Activated gamma-delta T cell treated with Interleukin-2 at 50 U/mL for 16 hours (primary cell): ENCODE results near the gene BRSK2.
"Not testable (repeated sequence)": the region's sequence is repeated elsewhere in the genome, so short reads cannot be mapped to it uniquely, and the experiment has no call there.

Experiments
- DNase-seq: peaks from one replicate; pipeline ENCODE4 v3.0.0-alpha.2; 2020

The BRSK2 gene

GRCh38 chr11:1410366-1411291 is 20.9 kb downstream of the BRSK2 start:
- no peak for DNase-seq

DNA sequence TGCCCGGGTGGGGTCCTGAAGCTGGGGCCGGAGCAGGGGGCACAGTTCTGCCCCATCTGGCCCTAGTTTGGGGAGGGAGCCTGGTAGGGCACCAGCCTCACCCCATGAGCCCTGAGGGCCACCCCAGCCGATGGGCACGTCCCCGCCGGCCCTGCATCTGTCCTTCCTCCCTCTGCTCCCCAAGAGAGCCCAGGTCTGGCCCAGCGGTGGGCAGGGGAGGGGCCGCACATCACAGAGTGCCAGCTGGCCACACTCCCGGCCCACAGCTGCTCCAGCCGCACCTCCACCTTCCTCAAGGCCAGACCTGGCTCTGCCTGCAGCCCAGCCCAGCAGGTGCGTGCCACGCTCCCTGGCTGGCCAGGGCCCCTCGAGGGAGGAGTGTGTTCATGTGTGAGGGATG is 21.6 kb downstream of the BRSK2 start:
- no peak for DNase-seq

- DNase-seq, result not testable (repeated sequence)
These were observed 22.0 kb downstream of the BRSK2 start for GRCh38 chr11:1411739-1412138.

GRCh38 chr11:1412377-1413095 is 22.8 kb downstream of the BRSK2 start:
- DNase-seq, result no peak

DNA sequence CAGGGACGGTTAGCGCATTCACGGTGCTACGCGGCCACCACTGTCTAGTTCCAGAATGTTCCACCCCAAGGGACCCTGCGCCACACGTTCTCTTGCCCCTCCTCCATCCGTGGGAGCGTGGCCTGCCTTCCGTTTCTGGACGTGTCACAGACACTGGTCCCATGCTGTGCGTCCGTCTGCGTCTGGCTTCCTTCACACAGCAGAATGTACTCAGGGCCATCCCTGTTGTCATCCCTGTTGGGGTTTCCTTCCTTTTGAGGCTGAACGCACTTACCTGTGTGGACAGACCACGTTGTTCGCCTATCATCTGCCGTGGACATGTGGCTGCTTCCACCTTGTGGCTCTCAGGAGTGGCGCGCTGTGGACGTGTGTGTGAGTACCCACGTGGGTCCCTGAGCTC is 24.9 kb downstream of the BRSK2 start:
- no peak for DNase-seq

GRCh38 chr11:1415631-1416030 is 25.9 kb downstream of the BRSK2 start:
- no peak for DNase-seq

DNA sequence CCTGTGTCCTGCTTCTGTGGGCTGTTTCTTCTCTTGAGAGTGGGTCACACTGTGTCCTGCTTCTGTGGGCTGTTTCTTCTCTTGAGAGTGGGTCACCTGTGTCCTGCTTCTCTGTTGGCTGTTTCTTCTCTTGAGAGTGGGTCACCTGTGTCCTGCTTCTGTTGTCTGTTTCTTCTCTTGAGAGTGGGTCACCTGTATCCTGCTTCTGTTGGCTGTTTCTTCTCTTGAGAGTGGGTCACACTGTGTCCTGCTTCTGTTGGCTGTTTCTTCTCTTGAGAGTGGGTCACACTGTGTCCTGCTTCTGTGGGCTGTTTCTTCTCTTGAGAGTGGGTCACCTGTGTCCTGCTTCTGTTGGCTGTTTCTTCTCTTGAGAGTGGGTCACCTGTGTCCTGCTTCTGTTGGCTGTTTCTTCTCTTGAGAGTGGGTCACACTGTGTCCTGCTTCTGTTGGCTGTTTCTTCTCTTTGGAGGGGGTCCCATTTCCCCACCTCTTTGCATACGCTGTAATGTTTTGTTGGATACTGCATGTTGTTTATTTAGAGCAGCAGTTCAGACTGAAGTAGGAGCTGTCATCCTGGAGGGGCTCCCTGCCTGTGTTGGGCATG is 28.6 kb downstream of the BRSK2 start:
- DNase-seq, result not testable (repeated sequence)

GRCh38 chr11:1419811-1420210 is 30.1 kb downstream of the BRSK2 start:
- DNase-seq, result no peak

DNA sequence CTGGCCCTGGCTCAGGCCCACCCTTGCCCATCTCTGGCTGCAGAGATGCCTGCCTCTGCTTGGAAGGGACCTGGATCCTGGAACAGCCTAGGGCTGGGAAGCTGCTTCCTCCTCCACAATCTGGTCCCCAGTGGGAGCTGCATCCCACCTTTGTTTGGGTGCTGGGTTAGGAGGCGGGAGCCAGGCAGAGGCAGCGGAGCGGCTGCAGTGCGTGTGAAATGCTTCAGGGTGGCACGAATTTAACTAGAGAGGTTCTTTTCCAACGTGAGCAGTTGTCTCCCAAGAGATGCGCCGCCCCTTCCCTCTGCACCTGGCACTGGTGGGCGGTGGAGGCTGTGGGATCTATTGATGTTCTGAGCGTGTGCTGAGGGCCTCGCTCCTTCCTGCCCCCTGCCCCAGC is 31.6 kb downstream of the BRSK2 start:
- no peak for DNase-seq

GRCh38 chr11:1422481-1422880 is 32.7 kb downstream of the BRSK2 start:
- no peak for DNase-seq

DNA sequence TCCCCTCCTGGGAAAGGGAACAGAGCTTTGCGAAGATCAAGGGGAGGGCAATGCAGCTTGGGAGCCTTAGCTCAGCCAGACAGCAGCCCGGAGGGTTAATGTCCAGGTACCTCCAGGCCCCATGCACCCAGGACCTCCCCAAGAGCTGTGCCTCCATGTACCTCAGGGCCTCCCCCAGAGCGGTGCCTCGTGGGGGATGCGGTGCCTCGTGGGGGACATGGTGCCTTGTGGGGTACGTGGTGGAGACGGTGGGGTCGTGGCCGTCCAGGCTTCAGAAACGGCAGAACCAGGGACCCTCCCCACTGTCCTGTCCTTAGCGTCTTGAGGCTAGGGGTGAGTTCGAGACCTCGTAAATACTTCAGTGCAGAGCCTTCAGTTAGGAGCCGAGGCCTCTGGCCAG is 33.2 kb downstream of the BRSK2 start:
- no peak for DNase-seq

DNA sequence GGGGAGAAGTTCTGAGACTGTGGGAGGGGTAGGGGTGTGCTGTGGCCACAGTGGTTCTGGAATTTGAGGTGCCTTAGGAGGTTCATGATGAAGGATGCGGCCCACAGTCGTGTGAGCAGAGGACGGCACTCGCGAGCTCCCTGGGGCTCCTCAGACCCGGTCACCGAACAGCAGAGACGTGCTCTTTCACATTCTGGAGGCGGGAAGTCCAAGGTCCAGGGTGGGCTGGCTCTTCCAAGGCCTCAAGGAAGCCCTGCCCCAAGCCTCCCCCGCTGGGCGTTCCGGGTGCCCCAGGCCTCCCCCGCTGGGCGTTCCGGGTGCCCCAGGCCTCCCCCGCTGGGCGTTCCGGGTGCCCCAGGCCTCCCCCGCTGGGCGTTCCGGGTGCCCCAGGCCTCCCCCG is 33.7 kb downstream of the BRSK2 start:
- not testable (repeated sequence) for DNase-seq

- no peak for DNase-seq
These were observed 35.3 kb downstream of the BRSK2 start for GRCh38 chr11:1425006-1425405.

GRCh38 chr11:1425439-1425838 is 35.7 kb downstream of the BRSK2 start:
- no peak for DNase-seq

DNA sequence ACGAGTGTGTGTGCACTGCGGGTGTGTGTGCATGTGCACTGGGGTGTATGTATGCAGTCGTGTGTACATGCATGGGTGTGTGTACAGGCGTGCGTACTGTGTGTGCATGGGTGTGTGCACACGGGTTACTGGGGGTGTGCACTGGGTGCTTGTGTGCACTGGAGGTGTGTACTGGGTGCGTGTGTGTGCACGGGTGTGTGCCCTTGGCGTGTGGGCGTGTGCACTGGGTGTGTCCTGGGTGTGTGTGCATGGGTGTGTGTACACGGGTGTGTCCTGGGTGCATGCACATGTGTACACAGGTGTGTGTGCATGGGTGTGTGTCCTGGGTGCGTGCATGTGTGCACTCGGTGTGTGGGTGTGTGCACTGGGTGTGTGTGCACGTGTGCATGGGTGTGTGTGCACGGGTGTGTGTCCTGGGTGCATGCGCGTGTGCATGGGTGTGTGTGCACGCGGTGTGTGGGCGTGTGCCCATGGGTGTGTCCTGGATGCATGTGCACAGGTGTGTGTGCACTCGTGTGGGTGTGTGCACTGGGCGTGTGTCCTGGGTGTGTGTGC is 39.1 kb downstream of the BRSK2 start:
- DNase-seq, result no peak

DNA sequence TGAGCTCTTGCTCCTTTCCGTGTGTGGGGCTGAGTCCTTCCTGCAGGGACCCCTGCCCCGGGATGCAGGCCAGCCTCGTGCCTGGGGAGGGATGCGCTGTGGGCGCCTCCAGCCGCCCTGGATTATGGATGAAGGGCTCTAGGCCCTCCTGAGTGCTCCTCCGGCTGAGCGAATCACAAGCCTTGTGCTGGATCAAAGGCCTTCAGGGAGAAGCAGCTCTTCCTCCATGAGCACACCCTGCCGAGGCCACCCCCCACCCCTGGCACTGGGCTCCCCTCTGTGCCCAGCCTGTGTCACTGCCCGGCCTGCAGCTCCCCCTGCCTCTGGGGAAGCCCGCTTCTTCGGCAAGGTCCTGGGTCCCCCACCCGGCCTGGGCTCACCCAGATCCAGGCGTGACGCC is 43.8 kb downstream of the BRSK2 start:
- DNase-seq, result no peak

- DNase-seq, result no peak
These were observed 44.4 kb downstream of the BRSK2 start for GRCh38 chr11:1433977-1434640.

DNA sequence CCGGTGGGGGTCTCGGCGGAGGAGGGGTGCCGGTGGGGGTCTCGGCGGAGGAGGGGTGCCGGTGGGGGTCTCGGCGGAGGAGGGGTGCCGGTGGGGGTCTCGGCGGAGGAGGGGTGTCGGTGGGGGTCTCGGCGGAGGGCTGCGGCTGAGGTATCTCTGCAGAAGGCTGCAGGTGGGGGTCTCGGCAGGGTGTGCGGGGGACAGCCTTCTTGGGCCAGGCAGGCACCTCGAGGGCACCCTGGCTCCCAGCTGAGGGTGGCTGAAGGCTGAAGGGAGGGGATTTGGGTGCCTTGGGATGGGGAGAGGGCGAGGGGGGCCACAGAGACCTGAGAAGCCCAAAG is 45.7 kb downstream of the BRSK2 start:
- not testable (repeated sequence) for DNase-seq

- no peak for DNase-seq
These were observed 46.2 kb downstream of the BRSK2 start for GRCh38 chr11:1435820-1436467.

GRCh38 chr11:1436468-1437039 is 46.8 kb downstream of the BRSK2 start:
- DNase-seq, result no peak

- DNase-seq, result no peak
These were observed 47.8 kb downstream of the BRSK2 start for GRCh38 chr11:1437500-1437899.
